Measurements from ENCODE around the gene FBRS. TPM values are rescaled to one million over a fixed set of nuclear protein-coding genes. Genes with fewer than 3 reads are reported as not detected.

FBRS gene
- total and polyA plus RNA-seq, 2 of the 13 experiments (the other 11 are each of a cell fraction or from before 2014, with no cell fraction given): 13.7 to 16.2 TPM

- H3K4me1 ChIP-seq (ENCODE audit: insufficient read depth, low read length): peaks cover 81% of the 10 kb centered on the region
- 16% methylated on average over 10 of the region's 10 CpGs for WGBS (ENCODE audit: low lambda C conversion rate)
- no peak for TF ChIP-seq ZNF546 (CRISPR knock-in tag; conservative IDR thresholded peaks at IDR 0.05)
- no peak for TF ChIP-seq RFXAP (CRISPR knock-in tag; IDR thresholded peaks at IDR 0.05; ENCODE audit: borderline replicate concordance)
- TF ChIP-seq PAWR (CRISPR knock-in tag; IDR thresholded peaks at IDR 0.05; ENCODE audit: borderline replicate concordance): 0 out of 2 replicates have a peak, but pooled peaks have one; percentile 42
- no peak for TF ChIP-seq ZNF143 (CRISPR knock-in tag; IDR thresholded peaks at IDR 0.05)
- TF ChIP-seq TERF1 (CRISPR knock-in tag; IDR thresholded peaks at IDR 0.05): no peak
- TF ChIP-seq ZNF407 (CRISPR knock-in tag; IDR thresholded peaks at IDR 0.05; ENCODE audit: not compliant biosample characterization): no peak
- no peak for TF ChIP-seq MAX (IDR thresholded peaks at IDR 0.05)
- TF ChIP-seq BRD4 (CRISPR knock-in tag; IDR thresholded peaks at IDR 0.05): no peak
- no peak overlapping the region for H3K4me3 ChIP-seq (replicated peaks in 1 of 3; ENCODE audit: insufficient read depth in 1 of 3, low read depth in 2 of 3, low read length in 3 of 3)
- no peaks in the 10 kb centered on the region for H3K9me3 ChIP-seq (ENCODE audit: low read length)
- H3K4me2 ChIP-seq (ENCODE audit: low read depth, low read length): peak overlapping the region; percentile 73
- ChIA-PET POLR2A (interaction anchor here (1.1 to 6.5 kb wide), 4 partner anchors 12 to 482 kb away, joined by 3 to 46 read pairs (median 3); partner anchors contain the start of gene ZNF689), CTCF (ENCODE audit: low intra/inter-chr PET ratio, low total read pairs) (no interaction called here)
- DNase-seq (ENCODE audit: low spot score) (no peak), FAIRE-seq (no peak), ATAC-seq (no peak; the same call in 2 of the 3 replicates)
- no peaks in the 10 kb centered on the region for H4K20me1 ChIP-seq (ENCODE audit: insufficient read depth, low read length)
- H3K36me3 ChIP-seq (replicated peaks in 1 of 2; ENCODE audit: control insufficient read depth in 1 of 2, insufficient read depth in 2 of 2, low read length in 2 of 2): no peaks in the 10 kb centered on the region
- intact Hi-C loops (cut with micrococcal nuclease; ENCODE audit: unreplicated experiment) (no loop called here), in situ Hi-C loops (cut with HindIII; ENCODE audit: extremely low pct_ligation_motif_present, low pct_unique_long_range_greater_than_20kb) (loop anchor here (5.0 kb wide), 1 partner anchor 50 kb away; the partner anchor contains the start of gene ZNF688)
- no peak overlapping the region for H3K27ac ChIP-seq (ENCODE audit: extremely low read length, insufficient read depth, low read length)
- no TSS peak for BruUV-seq (replicated peaks)
- H3K9ac ChIP-seq (ENCODE audit: insufficient read depth, low read depth, low read length): no peak overlapping the region
- peaks cover 0 to 19% of the 10 kb centered on the region in 2 experiments; a peak in 3 of 5 replicates for H3K27me3 ChIP-seq (ENCODE audit: control insufficient read depth in 1 of 2, insufficient read depth in 2 of 2, low read length in 2 of 2)
- no peaks in the 10 kb centered on the region for H3K79me2 ChIP-seq (ENCODE audit: insufficient read depth, low read length)
- H2AFZ ChIP-seq (ENCODE audit: low read length): no peak overlapping the region
Observed at GRCh38 chr16:30622455-30623032, 35.7 kb upstream of the FBRS start.
